HG02571 (cell line): ENCODE measurements around the gene NELFE.
"Not testable (repeated sequence)": the region's sequence is repeated elsewhere in the genome, so short reads cannot be mapped to it uniquely, and the experiment has no call there.

ENCODE experiments used
- ATAC-seq: cut with Tn5 transposase; IDR thresholded peaks from one replicate; pipeline ENCODE4 v1.9.1; 2021; ENCODE audit warnings: mild to moderate bottlenecking, moderate library complexity; ENCODE audit not compliant: unreplicated experiment

The NELFE gene

DNA sequence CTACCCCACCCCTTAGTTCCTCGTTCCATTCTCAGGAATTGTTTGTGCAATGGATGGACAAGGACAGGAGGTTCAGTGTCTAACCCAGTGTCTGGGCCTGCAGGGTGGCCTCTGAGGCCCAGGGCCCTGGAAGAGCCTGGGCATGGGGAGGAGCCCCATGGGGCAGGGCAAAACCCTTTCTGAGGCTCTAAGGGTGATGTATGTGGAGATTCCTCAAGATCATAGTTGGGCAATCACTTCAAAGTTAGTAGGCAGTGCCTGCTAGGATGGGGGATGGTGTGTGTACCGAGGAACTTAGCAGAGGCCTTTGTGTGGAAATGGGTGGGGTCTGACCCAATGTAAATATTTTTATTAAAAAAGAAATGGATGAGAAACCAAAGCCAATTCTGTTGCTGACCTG lies 38.0 kb downstream of the NELFE start:
- no peak for ATAC-seq

DNA sequence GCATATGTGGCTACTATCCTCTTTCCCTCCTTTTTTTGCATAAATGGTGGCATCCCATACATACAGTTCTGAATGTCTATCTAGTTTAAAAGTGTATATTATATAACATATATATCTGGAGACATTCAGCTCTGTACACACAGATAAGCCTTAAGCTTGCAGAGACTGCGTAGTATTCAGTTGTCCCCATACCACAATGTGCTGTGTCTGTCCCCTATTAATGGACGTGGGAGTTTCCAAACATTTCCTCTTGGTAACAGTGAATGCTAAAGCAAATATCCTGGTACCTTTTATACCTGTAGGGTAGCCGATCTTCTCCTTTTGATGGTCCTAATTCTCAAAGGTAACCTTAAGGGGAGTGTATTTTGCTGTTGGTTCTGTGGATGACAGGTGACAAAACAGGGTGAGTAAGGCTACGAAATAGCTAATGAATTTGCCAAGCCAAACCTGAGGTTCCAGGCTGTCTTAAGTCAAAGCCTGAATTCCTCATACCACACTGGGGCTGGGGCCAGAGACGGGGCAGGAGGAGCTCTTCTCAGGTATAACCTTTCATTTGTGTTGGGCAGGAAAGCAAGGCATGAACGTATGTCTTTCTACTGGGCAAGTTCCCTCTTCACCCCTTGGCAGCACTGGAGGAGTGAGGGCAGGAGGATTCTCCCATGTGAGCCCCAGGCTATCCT lies 39.0 kb downstream of the NELFE start:
- no peak for ATAC-seq

DNA sequence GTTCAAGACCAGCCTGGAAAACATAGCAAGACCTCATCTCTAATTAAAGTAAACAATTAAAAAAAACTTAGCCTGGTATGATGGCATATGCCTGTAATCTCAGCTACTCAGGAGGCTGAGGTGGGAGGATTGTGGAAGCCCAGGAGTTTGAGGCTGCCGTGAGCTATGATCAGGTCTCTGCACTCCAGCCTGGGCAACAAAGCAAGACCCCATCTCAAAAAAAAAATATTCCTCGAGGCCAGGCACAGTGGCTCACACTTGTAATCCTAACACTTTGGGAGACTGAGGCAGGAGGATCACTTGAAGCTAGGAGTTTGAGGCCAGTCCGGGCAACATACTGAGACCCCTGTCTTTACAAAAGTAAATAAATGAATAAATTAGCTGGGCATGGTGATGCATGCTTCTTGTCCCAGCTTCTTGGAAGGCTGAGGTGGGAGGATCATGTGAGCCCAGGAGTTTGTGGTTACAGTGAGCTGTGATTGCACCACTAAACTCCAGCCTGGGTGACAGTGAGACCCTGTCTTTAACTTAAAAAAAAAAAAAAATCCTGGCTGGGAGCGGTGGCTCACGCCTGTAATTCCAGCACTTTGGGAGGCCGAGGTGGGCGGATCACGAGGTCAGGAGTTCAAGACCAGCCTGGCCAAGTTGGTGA lies 40.6 kb downstream of the NELFE start:
- no peak for ATAC-seq

DNA sequence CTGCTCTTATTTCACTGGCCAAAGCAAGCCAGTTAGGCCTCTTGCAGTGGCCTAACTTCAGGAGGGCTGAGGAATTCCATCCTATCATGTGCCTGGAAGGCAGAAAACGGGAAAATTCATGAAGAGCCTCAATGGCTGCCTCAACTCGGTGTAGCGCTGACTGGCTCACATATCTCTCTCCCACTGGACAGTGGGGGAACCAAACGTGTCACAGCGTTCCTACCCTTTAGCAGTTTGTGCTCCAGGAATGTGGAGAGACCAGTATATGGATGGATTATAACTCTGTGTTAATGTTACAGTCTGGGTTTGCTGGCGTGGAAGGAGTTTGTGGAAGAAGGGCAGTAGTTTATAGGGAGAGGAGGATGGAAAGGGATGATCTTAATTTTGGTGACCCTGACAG lies 43.0 kb downstream of the NELFE start:
- no peak for ATAC-seq

DNA sequence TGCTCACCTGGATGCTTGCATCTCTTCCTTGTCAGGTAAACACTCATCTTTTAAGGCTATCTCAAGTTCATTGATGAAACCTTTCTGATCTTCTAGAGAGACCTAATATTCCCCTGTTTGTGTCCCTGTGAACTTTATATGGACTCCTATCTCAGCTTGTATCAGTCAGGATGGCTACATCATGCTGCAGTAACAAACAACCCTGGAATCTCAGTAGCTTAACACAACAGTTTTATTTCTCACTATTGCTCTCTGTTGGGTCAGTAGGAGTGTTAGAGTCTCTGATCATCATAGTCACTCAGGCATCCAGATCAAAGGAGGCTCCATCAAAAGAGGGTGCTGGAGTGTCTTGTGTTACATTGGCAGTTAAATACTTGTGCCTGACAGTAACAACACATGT lies 43.4 kb downstream of the NELFE start:
- ATAC-seq = no peak

DNA sequence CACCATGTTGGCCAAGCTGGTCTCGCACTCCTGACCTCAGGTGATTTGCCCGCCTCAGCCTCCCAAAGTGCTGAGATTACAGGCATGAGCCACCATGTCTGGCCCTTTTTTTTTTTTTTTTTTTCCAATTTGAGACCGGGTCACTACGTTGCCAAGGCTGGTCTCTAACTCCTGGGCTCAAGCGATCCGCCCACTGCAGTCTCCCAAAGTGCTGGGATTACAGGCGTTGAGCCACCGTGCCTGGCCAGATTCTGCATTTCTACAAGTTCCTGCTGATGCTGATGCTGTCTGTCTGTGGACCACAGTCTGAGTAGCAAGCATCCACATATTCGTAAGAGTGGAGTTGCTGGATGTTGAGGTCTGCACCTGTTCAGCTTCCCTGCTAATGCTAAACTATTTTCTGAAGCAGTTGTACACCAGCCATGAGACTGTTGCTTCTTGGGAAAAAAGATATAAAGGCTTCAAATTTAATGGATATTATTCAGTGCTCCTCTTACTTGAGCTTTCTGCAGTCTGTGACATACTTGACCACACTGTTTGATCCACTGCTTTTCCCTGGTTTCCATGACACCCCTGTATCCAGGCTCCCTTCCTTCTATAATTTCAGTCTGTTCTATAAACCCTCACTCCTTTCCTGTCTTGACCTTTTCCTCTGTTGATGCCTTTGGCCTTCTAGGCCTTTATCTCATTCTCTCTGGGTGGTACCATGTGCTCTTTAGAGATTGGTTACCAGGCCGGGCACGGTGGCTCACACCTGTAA lies 46.8 kb downstream of the NELFE start:
- ATAC-seq = no peak

DNA sequence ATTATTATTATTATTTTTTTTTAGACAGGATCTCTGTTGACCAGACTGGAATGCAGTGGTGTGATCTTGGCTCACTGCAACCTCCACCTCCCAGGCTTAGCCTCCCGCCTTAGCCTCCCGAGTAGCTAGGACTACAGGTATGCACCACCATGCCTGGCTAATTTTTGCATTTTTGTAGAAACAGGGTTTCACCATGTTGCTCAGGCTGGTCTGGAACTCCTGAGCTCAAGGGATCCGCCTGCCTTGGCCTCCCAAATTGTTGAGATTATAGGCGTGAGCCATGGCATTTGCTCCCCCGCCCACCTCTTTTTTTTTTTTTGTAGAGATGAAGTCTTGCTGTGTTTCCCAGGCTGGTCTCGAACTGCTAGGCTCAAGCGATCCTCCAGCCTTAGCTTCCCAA lies 49.5 kb downstream of the NELFE start:
- ATAC-seq = not testable (repeated sequence)

DNA sequence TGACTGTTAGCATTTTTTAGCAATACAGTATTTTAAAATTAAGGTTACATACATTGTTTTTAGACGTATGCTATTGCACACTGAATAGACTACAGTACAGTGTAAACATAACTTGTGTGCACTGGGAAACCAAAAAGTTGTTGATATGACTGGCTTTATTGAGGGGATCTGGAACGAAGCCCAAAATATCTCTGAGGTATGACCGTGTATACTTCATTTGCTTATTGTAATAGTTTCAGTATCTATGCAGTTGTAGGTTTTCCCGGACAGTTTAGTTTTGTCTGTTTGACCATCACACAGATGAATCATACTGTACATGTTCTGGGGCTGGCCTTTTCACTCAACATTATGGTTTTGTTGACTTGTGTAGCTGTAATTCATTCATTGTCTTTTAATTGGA lies 50.0 kb downstream of the NELFE start:
- no peak for ATAC-seq

DNA sequence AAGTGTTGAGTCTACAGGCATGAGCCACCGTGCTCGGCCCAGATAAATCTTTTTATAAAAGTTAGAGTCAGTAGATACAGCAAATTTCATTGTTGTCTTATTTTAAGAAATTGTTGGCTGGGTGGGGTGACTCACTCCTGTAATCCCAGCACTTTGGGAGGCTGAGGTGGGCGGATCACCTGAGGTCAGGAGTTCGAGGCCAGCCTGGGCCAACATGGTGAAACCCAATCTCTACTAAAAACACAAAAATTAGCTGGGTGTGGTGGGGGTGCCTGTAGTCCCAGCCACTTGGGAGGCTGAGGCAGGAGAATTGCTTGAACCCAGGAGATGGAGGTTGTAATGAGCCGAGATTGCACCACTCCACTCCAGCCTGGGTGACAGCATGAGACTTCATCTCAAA lies 50.5 kb downstream of the NELFE start:
- not testable (repeated sequence) for ATAC-seq

DNA sequence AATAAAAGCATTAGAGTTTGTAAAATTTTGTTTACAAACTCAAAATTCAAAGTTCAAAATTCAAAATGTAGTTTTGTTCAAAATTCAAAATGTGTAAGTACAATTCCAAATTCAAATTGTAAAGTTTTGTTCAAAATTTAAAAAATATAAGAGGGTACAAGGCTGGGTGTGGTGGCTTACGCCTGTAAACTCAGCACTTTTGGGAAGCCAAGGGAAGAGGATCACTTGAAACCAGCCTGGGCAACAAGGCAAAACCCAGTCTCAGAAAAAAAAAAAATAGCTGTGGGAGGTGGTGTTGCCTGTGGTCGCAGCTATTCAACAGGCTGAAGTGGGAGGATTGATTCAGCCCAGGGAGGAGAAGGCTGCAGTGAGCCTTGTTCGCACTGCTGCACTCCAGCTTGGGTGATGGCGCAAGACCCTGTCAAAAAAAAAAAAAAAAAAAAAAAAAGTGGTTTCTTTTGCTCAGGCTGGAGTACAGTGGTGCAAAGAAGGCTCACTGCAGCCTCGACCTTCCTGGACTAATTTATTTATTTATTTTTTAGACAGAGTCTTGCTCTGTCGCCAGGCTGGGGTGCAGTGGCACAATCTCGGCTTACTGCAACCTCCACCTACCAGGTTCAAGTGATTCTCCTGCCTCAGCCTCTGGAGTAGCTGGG lies 51.5 kb downstream of the NELFE start:
- ATAC-seq = no peak

DNA sequence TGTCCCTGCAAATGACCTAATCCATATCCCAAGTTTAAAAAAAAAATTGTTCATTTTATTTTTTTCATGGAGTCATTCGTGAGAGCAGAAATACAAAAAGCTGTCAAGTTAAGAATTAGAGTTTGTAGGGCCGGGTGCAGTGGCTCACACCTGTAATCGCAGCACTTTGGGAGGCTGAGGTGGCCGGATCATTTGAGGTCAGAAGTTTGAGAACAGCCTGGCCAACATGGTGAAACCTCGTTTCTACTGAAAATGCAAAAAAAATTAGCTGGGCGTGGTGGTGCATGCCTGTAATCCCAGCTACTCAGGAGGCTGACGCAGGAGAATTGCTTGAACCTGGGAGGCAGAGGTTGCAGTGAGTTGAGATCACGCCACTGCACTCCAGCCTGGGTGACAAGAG lies 52.0 kb downstream of the NELFE start:
- ATAC-seq = not testable (repeated sequence)

DNA sequence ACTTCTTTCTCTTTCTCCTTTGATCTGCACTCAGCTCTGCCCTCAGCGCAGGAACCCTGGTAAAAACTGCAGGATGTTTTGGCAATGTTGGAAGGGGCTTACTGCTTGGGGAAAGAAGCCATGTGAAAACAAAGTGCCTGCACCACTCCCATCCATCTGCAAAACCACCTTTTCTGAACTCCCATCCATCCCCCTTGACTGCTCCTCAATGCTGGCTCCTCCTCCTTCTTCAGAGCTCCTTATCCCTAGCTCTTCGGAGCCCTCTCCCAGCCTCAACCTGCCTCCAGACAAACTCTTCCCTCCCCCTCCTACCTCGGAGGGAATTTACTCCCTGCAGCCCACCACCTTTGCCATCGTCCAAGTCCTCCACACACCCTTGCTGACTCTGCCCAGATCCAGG lies 52.6 kb downstream of the NELFE start:
- no peak for ATAC-seq

DNA sequence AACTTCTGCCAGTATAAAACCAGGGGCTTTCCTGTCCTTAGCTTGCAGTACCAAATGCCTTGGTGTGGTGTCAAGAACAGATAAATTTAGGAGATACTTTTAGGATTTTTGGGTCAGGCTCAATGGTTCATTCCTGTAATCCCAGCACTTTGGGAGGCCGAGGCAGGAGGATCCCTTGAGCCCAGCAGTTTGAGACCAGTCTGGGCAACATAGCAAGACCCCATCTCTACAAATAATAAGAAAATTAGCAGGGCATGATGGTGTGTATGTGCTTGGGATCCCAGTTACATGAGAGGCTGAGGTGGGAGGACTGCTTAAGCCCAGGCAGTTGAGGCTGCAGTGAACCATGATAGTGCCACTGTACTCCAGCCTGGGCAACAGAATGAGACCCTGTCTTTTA lies 53.7 kb downstream of the NELFE start:
- ATAC-seq = no peak

DNA sequence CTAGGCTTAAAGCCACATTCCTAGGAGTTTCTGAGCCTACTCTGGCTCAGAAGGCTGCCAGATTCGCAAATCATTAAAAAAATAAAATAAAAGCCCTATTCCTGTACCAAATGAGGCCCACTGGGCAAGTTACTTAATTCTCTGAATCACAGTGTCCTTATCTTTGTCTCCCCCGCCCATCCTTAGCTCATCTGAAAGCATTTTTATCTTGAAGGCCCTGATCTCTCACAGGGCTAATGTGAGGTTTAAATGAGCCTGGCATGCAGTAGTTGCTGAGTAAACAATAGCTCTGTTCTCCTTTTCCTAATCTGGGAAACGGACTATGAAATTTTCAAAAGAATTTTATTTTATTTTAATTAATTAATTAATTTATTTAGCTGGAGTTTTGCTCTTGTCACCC lies 54.8 kb downstream of the NELFE start:
- ATAC-seq = no peak
